ENCODE measurements around the gene OS9.

OS9 gene

GRCh38 chr12:57761391-57761998 lies 67.6 kb downstream of the OS9 start:
- DNase-seq (ENCODE audit: low read depth, low spot score): no peak
- Histone ChIP-seq H3K9me3 (ENCODE audit: low read depth, low read length) (no peaks in the 10 kb centered on the region), H3K27ac (no peak overlapping the region), H3K36me3 (ENCODE audit: insufficient read depth, low read length) (no peaks in the 10 kb centered on the region; the same call in 1 of the 2 replicates), H3K9ac (ENCODE audit: insufficient read length) (no peak overlapping the region), H3K4me3 (no peak overlapping the region)
- TF ChIP-seq POLR2AphosphoS5 (IDR thresholded peaks at IDR 0.05; ENCODE audit: borderline replicate concordance, low read depth, low read length) (no peak), EZH2 (IDR thresholded peaks at IDR 0.05) (no peak), FOXP2 (optimal IDR thresholded peaks at IDR 0.05; ENCODE audit: control extremely low read depth, extremely low read length, insufficient read depth) (no peak)

- Histone ChIP-seq H3K4me3 (no peak overlapping the region), H3K9ac (ENCODE audit: insufficient read length) (no peak overlapping the region), H3K27ac (no peak overlapping the region), H3K36me3 (ENCODE audit: insufficient read depth, low read length) (no peaks in the 10 kb centered on the region; the same call in 1 of the 2 replicates), H3K9me3 (ENCODE audit: low read depth, low read length) (no peaks in the 10 kb centered on the region)
- TF ChIP-seq EZH2 (IDR thresholded peaks at IDR 0.05) (no peak), FOXP2 (optimal IDR thresholded peaks at IDR 0.05; ENCODE audit: control extremely low read depth, extremely low read length, insufficient read depth) (no peak), POLR2AphosphoS5 (IDR thresholded peaks at IDR 0.05; ENCODE audit: borderline replicate concordance, low read depth, low read length) (no peak)
- no peak for DNase-seq (ENCODE audit: low read depth, low spot score)
These were observed 68.5 kb downstream of the OS9 start for GRCh38 chr12:57762463-57762862.

- TF ChIP-seq FOXP2 (optimal IDR thresholded peaks at IDR 0.05; ENCODE audit: control extremely low read depth, extremely low read length, insufficient read depth) (no peak), POLR2AphosphoS5 (IDR thresholded peaks at IDR 0.05; ENCODE audit: borderline replicate concordance, low read depth, low read length) (no peak), EZH2 (IDR thresholded peaks at IDR 0.05) (no peak)
- peaks cover 5% of the 10 kb centered on the region; the same call in 1 of the 2 replicates for H3K36me3 ChIP-seq (ENCODE audit: insufficient read depth, low read length)
- no peak overlapping the region for H3K4me3 ChIP-seq
- no peak overlapping the region for H3K27ac ChIP-seq
- no peak overlapping the region for H3K9ac ChIP-seq (ENCODE audit: insufficient read length)
- no peak for DNase-seq (ENCODE audit: low read depth, low spot score)
- H3K9me3 ChIP-seq (ENCODE audit: low read depth, low read length): no peaks in the 10 kb centered on the region
These were observed 70.1 kb downstream of the OS9 start for GRCh38 chr12:57763881-57764661.

- no peak overlapping the region for H3K27ac ChIP-seq
- no peak for TF ChIP-seq POLR2AphosphoS5 (IDR thresholded peaks at IDR 0.05; ENCODE audit: borderline replicate concordance, low read depth, low read length)
- TF ChIP-seq EZH2 (IDR thresholded peaks at IDR 0.05): no peak
- TF ChIP-seq FOXP2 (optimal IDR thresholded peaks at IDR 0.05; ENCODE audit: control extremely low read depth, extremely low read length, insufficient read depth): no peak
- peak overlapping the region; percentile 64 for H3K4me3 ChIP-seq
- H3K9me3 ChIP-seq (ENCODE audit: low read depth, low read length): no peaks in the 10 kb centered on the region
- no peak overlapping the region for H3K9ac ChIP-seq (ENCODE audit: insufficient read length)
- peaks cover 11% of the 10 kb centered on the region; the same call in 1 of the 2 replicates for H3K36me3 ChIP-seq (ENCODE audit: insufficient read depth, low read length)
- DNase-seq (ENCODE audit: low read depth, low spot score): no peak
These were observed 70.7 kb downstream of the OS9 start for GRCh38 chr12:57764662-57765002.

GRCh38 chr12:57765003-57765697 lies 71.2 kb downstream of the OS9 start:
- H3K4me3 ChIP-seq: peak overlapping the region; percentile 64
- TF ChIP-seq POLR2AphosphoS5 (IDR thresholded peaks at IDR 0.05; ENCODE audit: borderline replicate concordance, low read depth, low read length): no peak
- TF ChIP-seq EZH2 (IDR thresholded peaks at IDR 0.05): peak; percentile 96
- TF ChIP-seq FOXP2 (optimal IDR thresholded peaks at IDR 0.05; ENCODE audit: control extremely low read depth, extremely low read length, insufficient read depth): no peak
- peaks cover 16% of the 10 kb centered on the region; the same call in 1 of the 2 replicates for H3K36me3 ChIP-seq (ENCODE audit: insufficient read depth, low read length)
- H3K27ac ChIP-seq: no peak overlapping the region
- DNase-seq (ENCODE audit: low read depth, low spot score): no peak
- no peak overlapping the region for H3K9ac ChIP-seq (ENCODE audit: insufficient read length)
- H3K9me3 ChIP-seq (ENCODE audit: low read depth, low read length): no peaks in the 10 kb centered on the region

- H3K9me3 ChIP-seq (ENCODE audit: low read depth, low read length): no peaks in the 10 kb centered on the region
- no peak overlapping the region for H3K9ac ChIP-seq (ENCODE audit: insufficient read length)
- peak overlapping the region; percentile 64 for H3K4me3 ChIP-seq
- H3K36me3 ChIP-seq (ENCODE audit: insufficient read depth, low read length): peaks cover 22% of the 10 kb centered on the region
- no peak overlapping the region for H3K27ac ChIP-seq
- no peak for DNase-seq (ENCODE audit: low read depth, low spot score)
- TF ChIP-seq POLR2AphosphoS5 (IDR thresholded peaks at IDR 0.05; ENCODE audit: borderline replicate concordance, low read depth, low read length): no peak
- no peak for TF ChIP-seq FOXP2 (optimal IDR thresholded peaks at IDR 0.05; ENCODE audit: control extremely low read depth, extremely low read length, insufficient read depth)
- no peak for TF ChIP-seq EZH2 (IDR thresholded peaks at IDR 0.05)
These were observed 71.9 kb downstream of the OS9 start for GRCh38 chr12:57765698-57766463.

GRCh38 chr12:57766464-57767304 lies 72.8 kb downstream of the OS9 start, which contains the start of gene CYP27B1:
Gene CYP27B1, minus strand, starts transcription at chr12:57767078. Its CDS starts 37 bp downstream, at chr12:57767041.
- TF ChIP-seq FOXP2 (optimal IDR thresholded peaks at IDR 0.05; ENCODE audit: control extremely low read depth, extremely low read length, insufficient read depth) (no peak), POLR2AphosphoS5 (IDR thresholded peaks at IDR 0.05; ENCODE audit: borderline replicate concordance, low read depth, low read length) (peak; percentile 31; the same call in 1 of the 2 replicates)
- Histone ChIP-seq H3K36me3 (ENCODE audit: insufficient read depth, low read length) (peaks cover 24% of the 10 kb centered on the region), H3K9ac (ENCODE audit: insufficient read length) (no peak within 1 kb of the TSS), H3K4me3 (no peak within 1 kb of the TSS), H3K9me3 (ENCODE audit: low read depth, low read length) (no peaks in the 10 kb centered on the region), H3K27ac (no peak within 1 kb of the TSS)
- no peak for DNase-seq (ENCODE audit: low read depth, low spot score)
